Naive thymus-derived CD4-positive, alpha-beta T cell (primary cell): ENCODE measurements around the gene ASCC3. TPM values are rescaled to one million over a fixed set of nuclear protein-coding genes. Genes with fewer than 3 reads are reported as not detected.

ENCODE experiments used
- ATAC-seq: fragments of 150-1000 bp; cut with Tn5 transposase; 2 replicates; pipeline ENCODE4 v1.10.0; 2021; ENCODE audit warnings: mild to moderate bottlenecking, moderate library complexity
- CTCF ChIA-PET: fragments of 350-600 bp; sonication (Branson Sonifier 250); formaldehyde crosslinking; loops from one replicate; lab custom pipeline; 2021; ENCODE audit warnings: antibody characterized with exemption; lab: Charles Lee
- POLR2A ChIA-PET: fragments of 350-600 bp; sonication (Branson Sonifier 250); formaldehyde crosslinking; loops from one replicate; lab custom pipeline; 2021; ENCODE audit warnings: antibody characterized with exemption, inconsistent platforms; lab: Charles Lee
- DNase-seq, 9 donors: peaks; one replicate each; pipeline versions ENCODE4 v3.0.0 to v3.0.0-alpha.2; 2020 to 2022; ENCODE audit warnings: mixed read lengths in 1 of 9
- H3K27ac ChIP-seq: one replicate; pipeline ENCODE4 v1.7.0; 2013; ENCODE audit warnings: mild to moderate bottlenecking, low read depth, low read length, moderate library complexity
- H3K27me3 ChIP-seq, 2 donors: one replicate each; pipeline ENCODE4 v1.7.0; 2013; ENCODE audit warnings: low read length in 2 of 2, mild to moderate bottlenecking in 2 of 2, moderate library complexity in 2 of 2; ENCODE audit not compliant: control insufficient read depth in 2 of 2, insufficient read depth in 2 of 2
- H3K36me3 ChIP-seq, 3 experiments: 1 replicate in 2 of 3; 2 replicates in 1 of 3; pipeline ENCODE4 v1.7.0; 2013; ENCODE audit warnings: low read length in 3 of 3, mild to moderate bottlenecking in 3 of 3, moderate library complexity in 1 of 3; ENCODE audit not compliant: insufficient read depth in 3 of 3, control insufficient read depth in 2 of 3
- H3K4me1 ChIP-seq, 2 donors: one replicate each; pipeline ENCODE4 v1.7.0; 2013; ENCODE audit warnings: low read length in 2 of 2, mild to moderate bottlenecking in 2 of 2, moderate library complexity in 1 of 2; ENCODE audit not compliant: control insufficient read depth in 2 of 2, insufficient read depth in 2 of 2
- H3K4me3 ChIP-seq: 2 replicates; pipeline ENCODE4 v1.7.0; 2013; ENCODE audit warnings: mild to moderate bottlenecking, low read length
- H3K9me3 ChIP-seq, 3 experiments: 1 replicate in 2 of 3; 2 replicates in 1 of 3; pipeline ENCODE4 v1.7.0; 2013; ENCODE audit warnings: low read length in 3 of 3; ENCODE audit not compliant: control insufficient read depth in 2 of 3
- H3K27ac Mint-ChIP-seq, 9 donors: one replicate each; pipeline ENCODE4 v1.8.0; 2020 to 2022; ENCODE audit warnings: mixed read lengths in 9 of 9, mild to moderate bottlenecking in 8 of 9, moderate library complexity in 5 of 9, inconsistent platforms in 2 of 9
- H3K27me3 Mint-ChIP-seq, 5 donors: one replicate each; pipeline ENCODE4 v1.8.0; 2021 to 2022; ENCODE audit warnings: mixed read lengths in 5 of 5, mild to moderate bottlenecking in 1 of 5
- H3K36me3 Mint-ChIP-seq, 5 donors: one replicate each; pipeline ENCODE4 v1.8.0; 2020 to 2022; ENCODE audit warnings: mixed read lengths in 5 of 5, mild to moderate bottlenecking in 3 of 5, inconsistent platforms in 1 of 5
- H3K4me1 Mint-ChIP-seq, 7 donors: one replicate each; pipeline ENCODE4 v1.8.0; 2020 to 2022; ENCODE audit warnings: mixed read lengths in 7 of 7, mild to moderate bottlenecking in 3 of 7, inconsistent platforms in 1 of 7
- H3K4me3 Mint-ChIP-seq, 10 donors: one replicate each; pipeline ENCODE4 v1.8.0; 2020 to 2022; ENCODE audit warnings: mild to moderate bottlenecking in 10 of 10, mixed read lengths in 10 of 10, moderate library complexity in 6 of 10, inconsistent platforms in 2 of 10
- H3K9me3 Mint-ChIP-seq, 11 donors: one replicate each; pipeline ENCODE4 v1.8.0; 2020 to 2022; ENCODE audit warnings: mixed read lengths in 11 of 11, mild to moderate bottlenecking in 4 of 11, inconsistent platforms in 1 of 11, moderate library complexity in 1 of 11
- intact Hi-C, 2 donors: fragments of 100-400 bp; cut with micrococcal nuclease; formaldehyde crosslinking; loops; one replicate each; pipeline ENCODE4 v1.15.1; 2023
- polyA plus RNA-seq, 2 donors: library from polyadenylated mRNA; unstranded; fragments of 300-500 nt; fragmentation: Illumina TruSeq; gene quantifications; one replicate each; pipeline ENCODE4 v1.2.3, GENCODE V29; 2021
- total RNA-seq, 6 experiments: library from RNA in 5 of 6; stranded (reverse) in 5 of 6; gene quantifications; 1 replicate in 5 of 6; 2 replicates in 1 of 6; pipeline ENCODE4 v1.2.3 and lab custom pipeline; 2021 to 2026

The ASCC3 gene
- total and polyA plus RNA-seq, 7 experiments from 2014 or later = 19.6 to 73.8 (median 41.6) TPM

DNA sequence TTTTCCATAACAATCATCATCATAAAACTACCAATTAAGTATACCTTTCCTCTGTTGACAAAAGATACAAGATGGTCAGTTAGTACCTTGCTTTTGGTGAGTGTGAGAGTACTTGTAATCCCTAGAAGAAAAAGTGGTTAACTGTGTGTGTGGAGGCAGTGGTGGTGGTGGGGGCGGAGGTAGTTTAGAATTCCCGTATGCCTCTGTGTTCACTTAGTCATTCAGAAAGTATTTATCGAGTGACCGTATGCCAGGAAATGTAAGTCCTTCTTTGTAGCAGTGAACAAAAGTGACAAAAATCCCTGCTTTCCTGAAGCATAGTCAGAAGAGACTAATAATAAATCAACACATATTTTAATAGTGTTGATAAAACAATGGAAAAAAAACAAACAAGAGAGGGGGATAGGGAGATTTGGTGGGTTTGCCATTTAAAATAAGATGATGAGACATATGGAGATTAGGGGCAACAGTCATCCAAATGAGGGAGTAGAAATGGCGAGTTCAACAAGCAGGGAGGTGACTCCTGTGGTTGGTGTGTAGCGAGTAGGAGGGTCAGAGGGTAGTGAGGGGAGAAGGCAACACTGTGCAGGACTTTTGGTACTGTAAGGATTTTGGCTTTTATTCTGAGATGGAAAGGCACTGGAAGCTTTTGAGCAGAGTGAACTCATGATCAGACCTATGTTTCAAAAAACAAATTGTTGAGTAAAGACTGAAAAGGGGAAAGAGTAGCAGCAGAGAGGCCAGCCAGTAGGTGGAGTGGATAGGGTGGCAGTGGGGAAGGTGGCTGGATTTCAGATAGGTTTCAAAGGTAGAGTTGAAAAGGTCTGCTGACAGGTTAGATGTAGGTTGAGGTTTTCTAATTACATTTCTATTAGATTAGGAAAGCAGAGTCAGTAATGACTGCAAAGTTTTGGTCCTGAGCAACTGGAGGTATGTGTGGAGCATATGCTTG lies 376.1 kb downstream of the ASCC3 start:
- ATAC-seq (no peak), DNase-seq (no peak)
- Histone ChIP-seq H3K27ac (no peak overlapping the region), H3K4me1 (no peaks in the 10 kb centered on the region), H3K27me3 (no peaks in the 10 kb centered on the region), H3K4me3 (no peak overlapping the region), H3K36me3 (peaks cover 0 to 4% (median 0%) of the 10 kb centered on the region in 3 experiments), H3K9me3 (no peaks in the 10 kb centered on the region)
- ChIA-PET CTCF (no interaction called here), POLR2A (no interaction called here)
- intact Hi-C loops = no loop called here
- H3K9me3 Mint-ChIP-seq = peaks cover 0 to 3% (median 1%) of the 10 kb centered on the region in 11 donors
- H3K27ac Mint-ChIP-seq = no peak overlapping the region
- peaks cover 2 to 11% (median 6%) of the 10 kb centered on the region in 5 donors for H3K27me3 Mint-ChIP-seq
- H3K36me3 Mint-ChIP-seq = peaks cover 1 to 20% (median 6%) of the 10 kb centered on the region in 5 donors
- H3K4me3 Mint-ChIP-seq = no peak overlapping the region
- no peaks in the 10 kb centered on the region for H3K4me1 Mint-ChIP-seq

DNA sequence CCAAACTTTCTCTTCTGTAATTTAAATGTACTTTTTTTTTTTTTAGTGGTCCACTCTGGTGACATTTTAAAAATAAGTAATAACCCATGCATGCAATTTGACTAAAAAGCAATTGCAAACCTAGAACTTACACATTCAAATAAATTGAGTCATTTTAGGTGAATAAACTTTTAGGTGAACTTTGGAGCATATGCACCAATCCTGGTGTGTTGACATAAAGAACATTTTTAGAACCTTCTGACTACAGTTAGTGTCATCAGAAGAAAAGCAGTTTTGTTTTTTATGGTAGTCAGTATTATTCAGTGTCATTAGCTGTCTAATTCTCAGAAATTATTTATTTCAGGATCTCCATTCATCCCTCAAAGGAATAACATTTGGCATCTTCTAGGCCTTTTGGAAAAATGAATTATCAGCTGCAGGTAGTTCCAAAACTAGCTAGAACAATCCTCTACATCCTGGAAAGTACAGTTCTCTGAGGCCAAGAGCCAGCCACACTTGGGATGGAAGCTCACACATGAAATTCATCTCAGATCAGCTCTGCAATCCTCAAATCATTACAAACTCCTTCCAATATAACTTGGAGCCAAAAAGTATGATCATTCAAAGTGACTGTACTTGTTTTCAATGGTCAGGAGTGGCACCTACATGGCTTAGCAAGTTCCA lies 378.0 kb downstream of the ASCC3 start:
- Mint-ChIP-seq H3K4me1 (no peaks in the 10 kb centered on the region), H3K27ac (no peak overlapping the region), H3K36me3 (peaks cover 0 to 7% (median 4%) of the 10 kb centered on the region in 5 donors), H3K9me3 (peaks cover 0 to 20% (median 8%) of the 10 kb centered on the region in 11 donors), H3K4me3 (no peak overlapping the region), H3K27me3 (peaks cover 16 to 24% (median 20%) of the 10 kb centered on the region in 5 donors)
- no peaks in the 10 kb centered on the region for H3K36me3 ChIP-seq
- POLR2A ChIA-PET = no interaction called here
- CTCF ChIA-PET = interaction anchor here (0.7 kb wide), 1 partner anchor 389 kb away, joined by 3 read pairs; no protein-coding TSS in a partner anchor
- no peak overlapping the region for H3K27ac ChIP-seq
- intact Hi-C loops = no loop called here
- H3K9me3 ChIP-seq = no peaks in the 10 kb centered on the region
- H3K27me3 ChIP-seq = no peaks in the 10 kb centered on the region
- H3K4me3 ChIP-seq = no peak overlapping the region
- no peaks in the 10 kb centered on the region for H3K4me1 ChIP-seq
- no peak for DNase-seq
- no peak for ATAC-seq

DNA sequence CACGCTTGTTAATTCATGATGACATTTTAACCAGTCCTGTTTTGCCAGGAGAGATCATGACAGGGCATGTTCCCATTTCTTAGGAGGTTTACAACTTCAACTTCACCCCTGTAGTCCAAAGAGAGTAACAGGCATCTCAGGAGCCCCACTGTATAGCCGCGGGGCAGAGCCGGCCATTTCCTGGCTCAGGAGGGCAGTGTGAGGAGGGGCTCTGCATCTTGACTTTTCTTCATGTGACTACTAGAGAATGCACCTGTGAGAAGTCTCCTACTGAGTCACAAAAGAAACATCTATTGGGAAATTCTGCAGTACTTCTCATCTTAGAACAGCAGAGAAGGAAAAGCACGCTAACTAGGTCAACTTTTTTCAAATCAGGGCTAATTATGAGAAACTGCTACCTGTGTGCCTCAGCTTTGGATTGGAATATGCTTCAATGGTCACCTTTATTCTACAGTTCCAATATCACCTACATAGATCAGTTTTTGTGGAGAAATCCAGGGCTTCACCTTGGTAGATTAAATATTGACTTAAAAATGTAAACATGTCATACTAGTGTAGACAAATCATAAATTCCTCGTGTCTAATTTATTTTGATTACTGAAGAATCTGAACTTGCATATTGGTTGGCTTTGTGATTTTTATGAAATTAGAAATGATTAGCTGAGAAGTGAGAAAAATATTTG lies 387.8 kb downstream of the ASCC3 start:
- H3K27ac Mint-ChIP-seq = no peak overlapping the region
- no peak overlapping the region for H3K4me3 Mint-ChIP-seq
- Histone ChIP-seq H3K27me3 (no peaks in the 10 kb centered on the region), H3K4me3 (no peak overlapping the region), H3K4me1 (no peaks in the 10 kb centered on the region), H3K36me3 (no peaks in the 10 kb centered on the region), H3K9me3 (no peaks in the 10 kb centered on the region), H3K27ac (no peak overlapping the region)
- peaks cover 2 to 22% (median 8%) of the 10 kb centered on the region in 11 donors for H3K9me3 Mint-ChIP-seq
- H3K27me3 Mint-ChIP-seq = peaks cover 32 to 65% (median 43%) of the 10 kb centered on the region in 5 donors
- peaks cover 0 to 4% (median 0%) of the 10 kb centered on the region in 7 donors for H3K4me1 Mint-ChIP-seq
- ChIA-PET CTCF (no interaction called here), POLR2A (no interaction called here)
- H3K36me3 Mint-ChIP-seq = peaks cover 0 to 3% (median 0%) of the 10 kb centered on the region in 5 donors
- intact Hi-C loops = no loop called here
- DNase-seq (no peak), ATAC-seq (no peak)

DNA sequence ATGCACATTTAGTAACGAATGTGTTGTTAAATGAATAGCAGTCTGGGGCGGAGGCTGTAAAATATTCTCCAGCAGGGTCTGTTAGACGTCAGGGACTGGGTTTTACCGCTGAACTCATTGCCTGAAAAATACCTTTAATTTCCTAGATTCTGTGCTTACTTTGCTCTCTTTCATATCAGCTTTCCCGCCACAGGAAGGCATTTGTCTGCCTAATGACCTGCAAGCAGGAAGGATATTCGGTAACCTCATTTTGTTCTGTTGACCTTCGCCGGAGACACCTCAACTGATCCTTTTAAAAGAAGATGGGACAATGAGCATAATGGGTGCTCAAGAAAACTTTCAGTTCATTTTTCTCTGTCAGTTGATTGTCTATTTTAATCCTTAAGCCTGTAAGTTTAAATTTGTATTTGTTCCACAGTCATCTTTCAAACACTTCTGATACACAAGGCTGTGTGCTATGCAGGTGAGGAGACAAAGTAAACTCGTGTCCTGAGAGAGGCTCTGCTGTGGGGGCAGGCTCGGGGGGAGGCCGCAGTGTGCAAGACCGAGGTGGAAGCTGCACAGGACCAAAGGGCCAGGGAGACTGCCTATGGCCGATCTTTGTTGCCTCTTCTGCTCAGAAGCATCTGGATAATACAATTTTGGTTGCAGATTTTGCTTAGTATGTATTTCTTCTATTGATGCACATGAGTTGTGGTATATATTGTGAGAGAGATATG lies 389.0 kb downstream of the ASCC3 start:
- Histone ChIP-seq H3K36me3 (no peaks in the 10 kb centered on the region), H3K9me3 (no peaks in the 10 kb centered on the region), H3K4me3 (no peak overlapping the region), H3K27me3 (peaks cover 0 to 4% of the 10 kb centered on the region in 2 donors), H3K4me1 (no peaks in the 10 kb centered on the region), H3K27ac (no peak overlapping the region)
- POLR2A ChIA-PET = no interaction called here
- Mint-ChIP-seq H3K36me3 (peaks cover 0 to 3% (median 0%) of the 10 kb centered on the region in 5 donors), H3K27ac (no peak overlapping the region), H3K4me1 (peaks cover 0 to 4% (median 0%) of the 10 kb centered on the region in 7 donors), H3K9me3 (peaks cover 0 to 16% (median 5%) of the 10 kb centered on the region in 11 donors), H3K4me3 (no peak overlapping the region), H3K27me3 (peaks cover 35 to 63% (median 44%) of the 10 kb centered on the region in 5 donors)
- intact Hi-C loops = no loop called here
- no peak for ATAC-seq
- DNase-seq = no peak
- CTCF ChIA-PET = no interaction called here

DNA sequence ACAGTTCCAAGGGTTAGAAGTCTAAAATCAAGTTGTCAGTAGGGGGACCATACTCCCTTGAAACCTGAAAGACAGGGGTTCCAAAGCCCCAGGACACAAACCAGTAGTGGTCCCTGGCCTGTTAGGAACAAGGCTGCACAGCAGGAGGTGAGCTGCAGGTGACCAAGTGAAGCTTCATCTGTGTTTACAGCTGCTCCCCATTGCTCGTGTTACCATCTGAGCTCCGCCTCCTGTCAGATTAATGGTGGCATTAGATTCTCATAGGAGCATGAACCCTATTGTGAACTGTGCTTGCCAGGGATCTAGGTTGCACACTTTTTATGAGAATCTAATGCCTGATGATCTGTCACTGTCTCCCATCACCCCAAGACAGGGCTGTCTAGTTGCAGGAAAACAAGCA lies 391.1 kb downstream of the ASCC3 start:
- Mint-ChIP-seq H3K36me3 (peaks cover 0 to 3% (median 0%) of the 10 kb centered on the region in 5 donors), H3K27ac (no peak overlapping the region), H3K4me3 (no peak overlapping the region), H3K27me3 (peaks cover 41 to 56% (median 46%) of the 10 kb centered on the region in 5 donors), H3K9me3 (peaks cover 0 to 7% (median 0%) of the 10 kb centered on the region in 11 donors), H3K4me1 (no peaks in the 10 kb centered on the region)
- no peak for ATAC-seq
- no peaks in the 10 kb centered on the region for H3K4me1 ChIP-seq
- ChIA-PET POLR2A (no interaction called here), CTCF (no interaction called here)
- no peaks in the 10 kb centered on the region for H3K36me3 ChIP-seq
- intact Hi-C loops = no loop called here
- H3K27ac ChIP-seq = no peak overlapping the region
- H3K9me3 ChIP-seq = no peaks in the 10 kb centered on the region
- H3K4me3 ChIP-seq = no peak overlapping the region
- no peak for DNase-seq
- peaks cover 0 to 4% of the 10 kb centered on the region in 2 donors for H3K27me3 ChIP-seq

DNA sequence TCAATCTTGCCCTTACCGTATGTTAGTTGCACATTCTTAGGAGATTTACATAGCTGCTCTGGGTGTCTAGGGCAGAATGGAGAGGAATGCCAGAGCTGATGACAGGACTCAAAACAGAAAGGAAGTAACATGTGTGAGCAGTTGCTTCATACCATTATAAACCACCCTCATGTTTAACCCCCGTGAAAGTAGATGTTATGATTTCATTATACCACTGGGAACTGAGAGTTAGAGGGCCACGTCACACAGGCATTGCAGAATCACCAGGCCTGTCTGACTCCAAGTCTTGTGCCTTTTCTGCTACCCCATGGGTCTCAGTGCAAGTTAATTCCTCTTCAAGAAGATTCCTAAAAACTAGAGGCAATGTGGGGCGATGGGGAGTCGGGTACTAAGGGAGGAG lies 392.9 kb downstream of the ASCC3 start:
- DNase-seq (no peak), ATAC-seq (no peak)
- peaks cover 0 to 3% (median 0%) of the 10 kb centered on the region in 11 donors for H3K9me3 Mint-ChIP-seq
- peaks cover 0 to 3% (median 0%) of the 10 kb centered on the region in 5 donors for H3K36me3 Mint-ChIP-seq
- Histone ChIP-seq H3K36me3 (no peaks in the 10 kb centered on the region), H3K27me3 (peaks cover 0 to 4% of the 10 kb centered on the region in 2 donors), H3K27ac (no peak overlapping the region), H3K9me3 (no peaks in the 10 kb centered on the region), H3K4me1 (no peaks in the 10 kb centered on the region), H3K4me3 (no peak overlapping the region)
- ChIA-PET CTCF (interaction anchor here (0.6 kb wide), 1 partner anchor 30 kb away, joined by 3 read pairs; no protein-coding TSS in a partner anchor), POLR2A (no interaction called here)
- H3K27me3 Mint-ChIP-seq = peaks cover 38 to 52% (median 46%) of the 10 kb centered on the region in 5 donors
- intact Hi-C loops = no loop called here
- no peaks in the 10 kb centered on the region for H3K4me1 Mint-ChIP-seq
- H3K27ac Mint-ChIP-seq = no peak overlapping the region
- no peak overlapping the region for H3K4me3 Mint-ChIP-seq
